Activated CD8-positive, alpha-beta T cell treated with anti-CD3 and anti-CD28 coated beads for 36 hours (primary cell): ENCODE results near the gene TMEM72. TPM values are rescaled to one million over a fixed set of nuclear protein-coding genes. Genes with fewer than 3 reads are reported as not detected.

Experiments used
- ATAC-seq: fragments of 200-7000 bp; cut with Tn5 transposase; one replicate; pipeline ENCODE4 v1.10.0; 2021; ENCODE audit warnings: mild to moderate bottlenecking, moderate library complexity
- CTCF ChIA-PET: fragments of 350-600 bp; sonication (Branson Sonifier 250); formaldehyde crosslinking; loops from one replicate; lab custom pipeline; 2021; ENCODE audit warnings: antibody characterized with exemption; lab: Charles Lee
- POLR2A ChIA-PET: fragments of 350-600 bp; sonication (Branson Sonifier 250); formaldehyde crosslinking; loops from one replicate; lab custom pipeline; 2021; ENCODE audit warnings: antibody characterized with exemption; lab: Charles Lee
- DNase-seq: peaks from one replicate; pipeline ENCODE4 v3.0.0-alpha.2; 2020
- H3K27ac Mint-ChIP-seq: one replicate; pipeline ENCODE4 v1.8.0; 2021; ENCODE audit warnings: mild to moderate bottlenecking, mixed read lengths
- H3K27me3 Mint-ChIP-seq: one replicate; pipeline ENCODE4 v1.8.0; 2021; ENCODE audit warnings: mixed read lengths
- H3K36me3 Mint-ChIP-seq: one replicate; pipeline ENCODE4 v1.8.0; 2021; ENCODE audit warnings: low read depth, mixed read lengths
- H3K4me1 Mint-ChIP-seq: one replicate; pipeline ENCODE4 v1.8.0; 2021; ENCODE audit warnings: low read depth, mixed read lengths
- H3K4me3 Mint-ChIP-seq: one replicate; pipeline ENCODE4 v1.8.0; 2021; ENCODE audit warnings: mild to moderate bottlenecking, moderate library complexity, mixed read lengths
- H3K9me3 Mint-ChIP-seq: one replicate; pipeline ENCODE4 v1.8.0; 2021; ENCODE audit warnings: mixed read lengths
- intact Hi-C: fragments of 100-400 bp; cut with micrococcal nuclease; formaldehyde crosslinking; loops from one replicate; pipeline ENCODE4 v1.10.0; 2022
- total RNA-seq, 2 experiments: library from RNA; stranded (reverse); gene quantifications; one replicate each; pipeline ENCODE4 v1.2.3, GENCODE V29; 2021
- TF ChIP-seq, protein P1 (sequence below): fragments of 200-600 bp; IDR thresholded peaks from one replicate; pipeline ENCODE4 v1.8.0; 2022; ENCODE audit warnings: antibody characterized with exemption, mild to moderate bottlenecking

The TMEM72 gene
- total RNA-seq, 2 experiments from 2014 or later = not detected

DNA sequence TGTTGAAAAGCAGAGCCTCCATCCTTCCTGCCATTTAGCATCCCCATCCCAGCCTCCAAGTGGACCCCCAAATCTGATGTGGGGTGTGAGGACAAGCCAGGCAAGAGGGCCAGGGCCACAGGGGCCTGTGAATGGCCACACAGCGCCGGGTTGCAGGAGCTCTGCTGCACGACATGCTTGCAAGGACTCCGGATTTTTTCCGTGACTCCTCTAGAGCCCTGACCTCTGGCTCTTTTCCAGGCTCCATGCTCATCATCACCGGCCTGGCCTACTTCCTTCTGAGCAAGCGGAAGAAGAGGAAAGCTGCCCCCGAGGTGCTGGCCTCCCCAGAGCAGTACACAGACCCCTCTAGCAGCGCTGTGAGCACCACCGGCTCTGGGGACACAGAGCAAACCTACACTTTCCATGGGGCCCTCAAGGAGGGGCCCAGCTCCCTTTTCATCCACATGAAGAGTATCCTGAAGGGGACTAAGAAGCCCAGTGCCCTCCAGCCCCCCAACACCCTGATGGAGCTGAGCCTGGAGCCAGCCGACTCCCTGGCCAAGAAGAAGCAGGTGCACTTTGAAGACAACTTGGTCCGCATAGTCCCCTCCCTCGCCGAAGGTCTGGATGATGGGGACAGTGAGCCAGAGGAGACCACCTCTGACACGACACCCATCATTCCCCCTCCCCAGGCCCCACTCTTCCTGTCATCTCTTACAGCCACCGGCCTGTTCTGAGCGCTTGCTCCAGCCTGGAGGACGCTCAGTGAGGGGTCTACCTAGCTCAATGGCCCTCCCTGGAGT, 23.5 kb downstream of the TMEM72 start:
- Mint-ChIP-seq H3K27ac (no peak overlapping the region), H3K4me1 (peaks cover 6% of the 10 kb centered on the region), H3K4me3 (no peak overlapping the region), H3K27me3 (peaks cover 4% of the 10 kb centered on the region), H3K9me3 (peaks cover 4% of the 10 kb centered on the region), H3K36me3 (no peaks in the 10 kb centered on the region)
- TF ChIP-seq, protein P1, sequence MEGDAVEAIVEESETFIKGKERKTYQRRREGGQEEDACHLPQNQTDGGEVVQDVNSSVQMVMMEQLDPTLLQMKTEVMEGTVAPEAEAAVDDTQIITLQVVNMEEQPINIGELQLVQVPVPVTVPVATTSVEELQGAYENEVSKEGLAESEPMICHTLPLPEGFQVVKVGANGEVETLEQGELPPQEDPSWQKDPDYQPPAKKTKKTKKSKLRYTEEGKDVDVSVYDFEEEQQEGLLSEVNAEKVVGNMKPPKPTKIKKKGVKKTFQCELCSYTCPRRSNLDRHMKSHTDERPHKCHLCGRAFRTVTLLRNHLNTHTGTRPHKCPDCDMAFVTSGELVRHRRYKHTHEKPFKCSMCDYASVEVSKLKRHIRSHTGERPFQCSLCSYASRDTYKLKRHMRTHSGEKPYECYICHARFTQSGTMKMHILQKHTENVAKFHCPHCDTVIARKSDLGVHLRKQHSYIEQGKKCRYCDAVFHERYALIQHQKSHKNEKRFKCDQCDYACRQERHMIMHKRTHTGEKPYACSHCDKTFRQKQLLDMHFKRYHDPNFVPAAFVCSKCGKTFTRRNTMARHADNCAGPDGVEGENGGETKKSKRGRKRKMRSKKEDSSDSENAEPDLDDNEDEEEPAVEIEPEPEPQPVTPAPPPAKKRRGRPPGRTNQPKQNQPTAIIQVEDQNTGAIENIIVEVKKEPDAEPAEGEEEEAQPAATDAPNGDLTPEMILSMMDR = no peak
- intact Hi-C loops = no loop called here
- ATAC-seq = no peak
- ChIA-PET POLR2A (no interaction called here), CTCF (interaction anchor here (1.0 to 2.6 kb wide), 4 partner anchors 19 to 44 kb away, joined by 3 to 23 read pairs (median 3); partner anchors contain the start of gene DEPP1)
- DNase-seq = no peak

DNA sequence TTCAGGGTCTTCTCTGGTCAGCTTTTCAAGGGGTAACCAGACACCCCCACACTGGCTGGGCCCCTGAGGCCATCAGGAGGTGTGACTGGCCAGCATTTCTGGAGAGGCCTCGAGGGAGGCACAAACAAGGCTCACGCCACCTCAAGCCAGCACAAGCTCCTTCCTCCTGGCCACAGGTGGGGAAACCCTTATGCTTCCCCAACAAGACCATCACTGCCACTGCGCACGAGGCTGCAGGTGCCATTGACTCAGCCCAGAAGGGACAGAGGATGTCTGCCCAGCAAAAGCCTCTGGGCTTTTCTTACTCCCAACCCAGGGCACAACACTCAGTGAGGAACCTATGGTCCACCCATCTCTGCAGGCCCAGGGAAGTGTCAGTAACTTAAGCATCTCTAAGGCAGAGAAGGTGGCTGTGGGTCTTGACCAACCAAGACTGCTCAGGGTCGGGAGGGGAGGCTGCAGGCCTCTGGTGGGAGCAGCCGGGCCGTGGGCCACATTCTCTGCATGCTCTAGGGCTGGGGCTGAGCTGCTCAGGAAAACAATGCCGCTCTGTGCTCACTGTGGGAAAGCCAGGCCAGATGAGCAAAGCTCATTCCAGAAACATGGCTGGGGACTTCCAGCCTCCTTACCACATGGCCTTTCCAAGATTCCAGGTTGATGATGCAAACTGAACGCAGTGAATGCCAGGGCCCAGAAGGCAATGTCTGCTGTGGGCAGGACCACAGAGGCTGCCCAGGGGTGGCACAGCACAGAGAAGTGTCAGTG, 24.2 kb downstream of the TMEM72 start:
- Mint-ChIP-seq H3K4me3 (no peak overlapping the region), H3K27ac (no peak overlapping the region), H3K4me1 (peaks cover 6% of the 10 kb centered on the region), H3K36me3 (no peaks in the 10 kb centered on the region), H3K9me3 (peaks cover 4% of the 10 kb centered on the region), H3K27me3 (peaks cover 6% of the 10 kb centered on the region)
- DNase-seq (no peak), ATAC-seq (no peak)
- TF ChIP-seq, protein P1 = no peak
- ChIA-PET CTCF (interaction anchor here (1.0 to 1.3 kb wide), 2 partner anchors 18 to 31 kb away, joined by 3 read pairs; no protein-coding TSS in a partner anchor), POLR2A (no interaction called here)
- intact Hi-C loops = no loop called here

DNA sequence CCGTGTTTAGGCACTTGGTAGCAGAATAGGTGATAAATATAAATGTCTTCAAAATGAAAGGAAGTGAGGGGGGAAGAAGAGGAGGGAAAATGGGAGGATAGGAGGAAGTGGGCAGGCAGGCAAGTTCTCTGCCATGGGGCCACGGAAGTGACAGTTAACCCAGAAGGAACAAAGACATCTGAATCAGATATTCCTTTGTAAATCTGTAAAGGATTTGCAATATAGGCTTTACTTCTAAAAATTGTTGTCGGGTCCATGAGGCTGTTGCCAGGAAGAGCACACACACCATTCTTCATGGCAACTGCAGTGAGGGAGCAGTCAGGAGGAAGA, 24.8 kb downstream of the TMEM72 start:
- Mint-ChIP-seq H3K27ac (no peak overlapping the region), H3K36me3 (no peaks in the 10 kb centered on the region), H3K27me3 (peaks cover 6% of the 10 kb centered on the region), H3K4me1 (peaks cover 6% of the 10 kb centered on the region), H3K9me3 (peaks cover 4% of the 10 kb centered on the region), H3K4me3 (no peak overlapping the region)
- intact Hi-C loops = no loop called here
- DNase-seq (no peak), ATAC-seq (no peak)
- CTCF ChIA-PET = no interaction called here
- POLR2A ChIA-PET = no interaction called here
- TF ChIP-seq, protein P1 = no peak

DNA sequence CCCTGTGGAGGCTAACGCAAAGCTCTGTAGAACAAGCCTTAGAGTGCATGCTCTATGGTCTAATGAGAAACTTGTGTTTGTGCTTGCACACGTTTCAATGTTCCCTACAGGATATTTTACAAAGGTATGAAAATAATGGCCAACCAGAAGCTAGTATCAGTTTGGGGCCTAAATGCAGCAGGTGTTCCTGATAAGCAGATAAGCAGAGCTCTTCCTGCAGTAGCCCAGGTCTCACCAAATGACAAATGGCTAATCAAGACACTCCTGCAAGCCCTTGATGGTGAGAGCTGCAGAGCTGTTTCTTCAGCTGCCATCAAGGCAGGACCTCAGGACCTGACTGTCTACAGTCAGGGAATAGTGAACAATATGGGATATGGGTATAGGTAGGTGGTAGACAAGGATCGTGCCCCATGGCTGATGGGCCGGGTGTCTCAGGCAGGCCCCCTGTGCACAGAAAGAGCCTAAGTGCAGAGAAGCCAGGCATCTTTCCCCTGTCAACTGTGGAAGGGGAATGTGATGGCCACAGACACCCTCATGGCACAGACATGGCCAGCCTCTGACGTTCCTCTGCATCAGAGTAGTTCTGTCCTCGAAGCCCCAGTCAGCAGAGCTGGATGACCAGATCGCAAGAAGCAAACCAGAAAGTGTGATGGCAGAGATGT, 25.3 kb downstream of the TMEM72 start:
- H3K36me3 Mint-ChIP-seq = no peaks in the 10 kb centered on the region
- ATAC-seq (no peak), DNase-seq (no peak)
- peaks cover 4% of the 10 kb centered on the region for H3K9me3 Mint-ChIP-seq
- H3K4me3 Mint-ChIP-seq = no peak overlapping the region
- no peak overlapping the region for H3K27ac Mint-ChIP-seq
- peaks cover 6% of the 10 kb centered on the region for H3K4me1 Mint-ChIP-seq
- ChIA-PET CTCF (no interaction called here), POLR2A (no interaction called here)
- intact Hi-C loops = no loop called here
- TF ChIP-seq, protein P1 = no peak
- H3K27me3 Mint-ChIP-seq = peaks cover 6% of the 10 kb centered on the region
